Measurements from ENCODE around the gene HTT-AS.

GRCh38 chr4:3075652-3075981 lies 1.3 kb upstream of the HTT-AS start:
- no peak for TF ChIP-seq ZNF761 (CRISPR knock-in tag; conservative IDR thresholded peaks at IDR 0.05)
- no peak for TF ChIP-seq ZNF598 (CRISPR knock-in tag; IDR thresholded peaks at IDR 0.05; ENCODE audit: borderline replicate concordance)
- TF ChIP-seq USF2 (IDR thresholded peaks at IDR 0.05; ENCODE audit: low read depth, low read length) = no peak
- no peak for TF ChIP-seq USF2 (CRISPR knock-in tag; IDR thresholded peaks at IDR 0.05; ENCODE audit: borderline replicate concordance)
- TF ChIP-seq ZNF639 (CRISPR knock-in tag; conservative IDR thresholded peaks at IDR 0.05) = no peak
- TF ChIP-seq ZNF280B (CRISPR knock-in tag; IDR thresholded peaks at IDR 0.05; ENCODE audit: borderline replicate concordance) = no peak
